Adipocyte (in vitro differentiated cells): ENCODE data around the gene CERCAM.

Experiments used
- DNase-seq: peaks from one replicate; pipeline ENCODE4 v3.0.0-alpha.2; 2015; ENCODE audit warnings: low read depth
- H3K27me3 ChIP-seq: replicated peaks from 2 replicates; pipeline ENCODE4 v1.7.0; 2013; ENCODE audit warnings: mild to moderate bottlenecking, low read length, moderate library complexity; ENCODE audit not compliant: control insufficient read depth, insufficient read depth
- H3K36me3 ChIP-seq: 2 replicates; pipeline ENCODE4 v1.7.0; 2013; ENCODE audit warnings: low read length, mild to moderate bottlenecking, moderate library complexity; ENCODE audit not compliant: control insufficient read depth, insufficient read depth, severe bottlenecking
- H3K4me1 ChIP-seq: 2 replicates; pipeline ENCODE4 v1.7.0; 2013; ENCODE audit warnings: mild to moderate bottlenecking, low read length, moderate library complexity; ENCODE audit not compliant: control insufficient read depth, insufficient read depth
- H3K4me3 ChIP-seq: 2 replicates; pipeline ENCODE4 v1.7.0; 2013; ENCODE audit warnings: mild to moderate bottlenecking, low read length, moderate library complexity
- H3K9ac ChIP-seq: 2 replicates; pipeline ENCODE4 v1.7.0; 2013; ENCODE audit warnings: mild to moderate bottlenecking, low read length, moderate library complexity
- H3K9me3 ChIP-seq: 2 replicates; pipeline ENCODE4 v1.7.0; 2013; ENCODE audit warnings: mild to moderate bottlenecking, low read length, moderate library complexity; ENCODE audit not compliant: control insufficient read depth

Gene CERCAM

DNA sequence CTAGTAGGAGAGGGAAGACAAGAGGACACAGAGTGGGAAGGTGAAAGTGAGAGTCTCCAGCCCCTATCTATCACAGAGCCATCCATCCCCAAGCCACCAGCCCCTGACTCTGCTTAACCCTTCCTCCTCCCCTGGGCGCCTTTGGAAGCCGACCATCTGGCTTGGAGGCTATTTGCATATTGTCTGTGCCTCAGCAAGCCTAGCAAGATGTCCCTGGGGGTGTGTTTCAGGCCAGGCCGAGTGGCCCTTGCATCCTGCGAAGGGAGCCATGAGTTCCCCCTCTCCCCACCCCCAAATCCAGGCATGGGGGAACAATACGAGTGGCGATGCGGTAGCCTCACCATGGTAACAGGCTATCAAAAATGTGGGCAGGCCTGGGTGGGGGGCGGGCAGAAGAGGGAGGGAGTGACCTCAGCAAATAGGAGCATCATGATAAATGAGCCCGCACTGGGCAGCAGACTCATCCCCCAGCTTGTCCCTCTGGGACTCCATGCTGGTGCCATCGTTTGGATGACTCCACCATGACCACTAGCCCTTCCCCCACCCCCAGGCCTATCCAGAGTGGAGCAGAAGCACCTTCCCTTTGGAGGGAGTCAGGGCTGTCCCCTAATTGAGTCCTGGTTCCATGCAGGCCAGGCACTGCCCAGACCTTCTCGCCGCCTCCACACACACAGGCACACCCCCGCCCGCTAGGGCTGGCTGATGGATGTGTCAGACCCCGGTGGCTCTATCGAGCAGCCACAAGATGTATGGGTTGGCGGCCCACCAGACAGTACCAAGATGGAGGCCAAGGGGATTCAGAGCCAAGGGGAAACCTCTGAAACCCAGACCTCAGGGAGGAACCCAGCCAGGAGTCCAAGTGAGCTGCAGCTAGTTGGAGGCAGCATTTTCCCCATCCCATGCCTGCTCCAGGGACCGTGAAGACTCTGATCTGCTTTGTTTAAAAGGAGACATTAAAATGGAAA, 34.9 kb upstream of the CERCAM start:
- H3K27me3 ChIP-seq: no peaks in the 10 kb centered on the region
- H3K9me3 ChIP-seq: no peaks in the 10 kb centered on the region
- no peak overlapping the region for H3K9ac ChIP-seq
- no peak overlapping the region for H3K4me3 ChIP-seq
- H3K4me1 ChIP-seq: no peaks in the 10 kb centered on the region
- no peak for DNase-seq
- H3K36me3 ChIP-seq: peaks cover 60% of the 10 kb centered on the region

DNA sequence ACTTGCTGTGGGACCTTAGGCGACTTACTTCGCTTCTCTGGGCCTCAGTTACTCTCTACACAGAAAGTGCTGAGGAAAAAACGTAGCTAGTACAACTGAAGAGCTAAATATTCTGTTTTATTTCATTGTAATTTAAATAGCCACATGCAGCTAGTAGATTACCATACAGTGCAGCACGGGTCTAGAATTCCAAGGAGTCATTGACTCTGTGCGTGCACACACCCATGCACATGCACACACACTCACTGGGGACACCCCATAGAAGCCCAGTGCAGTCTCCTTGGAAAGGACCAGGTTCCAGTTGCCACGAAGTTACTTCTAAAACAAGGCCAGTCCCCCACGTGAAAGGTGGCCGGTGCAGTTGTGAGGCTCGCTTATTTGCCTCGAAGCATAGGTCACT, 32.5 kb upstream of the CERCAM start:
- no peaks in the 10 kb centered on the region for H3K27me3 ChIP-seq
- DNase-seq: no peak
- H3K9ac ChIP-seq: no peak overlapping the region
- H3K36me3 ChIP-seq: peaks cover 57% of the 10 kb centered on the region
- H3K4me1 ChIP-seq: no peaks in the 10 kb centered on the region
- no peak overlapping the region for H3K4me3 ChIP-seq
- no peaks in the 10 kb centered on the region for H3K9me3 ChIP-seq

DNA sequence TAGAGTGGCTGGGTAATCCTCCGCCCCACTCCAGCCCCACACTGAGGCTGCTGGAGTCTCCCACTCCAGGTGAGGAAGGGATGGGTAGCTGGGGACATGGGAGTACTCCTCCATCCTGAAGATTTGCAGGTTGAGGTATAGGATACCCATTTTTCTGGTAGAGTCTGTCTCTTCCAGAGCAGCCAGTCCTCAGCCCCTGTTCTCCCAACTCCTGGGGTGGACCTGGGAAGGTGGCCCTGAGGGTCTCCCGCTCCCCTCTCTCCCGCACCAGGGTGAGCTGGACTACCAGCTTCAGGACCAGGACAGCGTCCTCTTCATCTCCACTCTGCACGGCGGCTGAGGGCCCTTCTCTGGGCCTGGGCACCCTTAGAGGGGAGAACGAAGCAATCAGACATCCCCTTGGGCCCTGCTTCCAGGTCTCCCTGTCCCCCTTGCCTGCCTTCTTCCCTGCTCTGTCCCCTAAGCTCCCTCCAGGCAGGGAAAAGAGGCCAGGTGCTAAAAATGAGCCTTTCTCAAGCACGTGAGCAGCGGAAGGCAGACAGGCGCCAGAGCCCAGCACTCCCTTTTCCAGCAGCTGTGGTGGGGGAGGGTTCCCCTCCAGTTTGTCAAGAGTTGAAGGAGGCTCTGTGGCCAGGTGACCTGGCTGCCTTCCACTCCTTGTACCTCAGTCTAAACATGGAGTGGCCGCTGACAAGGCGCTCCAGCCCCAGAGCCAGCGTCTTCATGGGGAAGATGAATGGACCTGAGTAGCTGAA, 31.1 kb upstream of the CERCAM start:
- Histone ChIP-seq H3K36me3 (peaks cover 55% of the 10 kb centered on the region), H3K9ac (no peak overlapping the region), H3K9me3 (no peaks in the 10 kb centered on the region), H3K4me3 (no peak overlapping the region), H3K27me3 (no peaks in the 10 kb centered on the region), H3K4me1 (no peaks in the 10 kb centered on the region)
- DNase-seq: no peak

DNA sequence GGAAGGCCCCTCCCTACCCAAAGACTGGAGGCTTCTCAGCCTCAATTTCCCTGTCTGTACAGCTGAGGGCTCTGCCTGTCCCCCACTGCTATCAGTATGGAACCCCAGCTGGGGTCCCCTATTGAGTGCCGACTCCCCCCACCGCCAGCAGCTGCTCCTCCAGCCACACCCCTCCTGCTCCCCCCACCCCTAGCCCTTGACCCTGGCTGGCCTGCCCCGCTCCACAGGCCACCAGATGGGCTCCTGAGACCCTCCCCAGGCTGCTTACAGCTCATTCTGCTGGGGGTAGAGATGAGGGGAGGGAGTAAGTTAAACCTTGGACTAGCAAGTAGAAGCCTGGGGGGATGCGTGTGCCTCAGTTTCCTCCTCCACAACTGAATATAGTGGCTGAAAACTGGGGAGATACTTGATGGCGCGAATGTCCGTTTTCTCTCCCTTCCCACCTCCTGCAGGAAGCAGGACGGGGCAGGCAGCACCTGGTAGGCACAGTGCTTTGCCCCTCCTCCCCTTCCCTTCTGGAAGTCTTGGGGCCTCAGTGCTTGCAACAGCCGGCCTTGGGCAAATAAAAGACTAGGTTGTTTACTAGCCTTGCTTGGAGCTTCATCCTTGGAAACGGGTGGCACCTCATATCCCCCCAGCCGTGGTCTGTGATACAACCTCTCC, 30.4 kb upstream of the CERCAM start:
- no peaks in the 10 kb centered on the region for H3K9me3 ChIP-seq
- no peak for DNase-seq
- H3K9ac ChIP-seq: no peak overlapping the region
- peaks cover 51% of the 10 kb centered on the region for H3K36me3 ChIP-seq
- H3K4me3 ChIP-seq: no peak overlapping the region
- no peaks in the 10 kb centered on the region for H3K27me3 ChIP-seq
- no peaks in the 10 kb centered on the region for H3K4me1 ChIP-seq

DNA sequence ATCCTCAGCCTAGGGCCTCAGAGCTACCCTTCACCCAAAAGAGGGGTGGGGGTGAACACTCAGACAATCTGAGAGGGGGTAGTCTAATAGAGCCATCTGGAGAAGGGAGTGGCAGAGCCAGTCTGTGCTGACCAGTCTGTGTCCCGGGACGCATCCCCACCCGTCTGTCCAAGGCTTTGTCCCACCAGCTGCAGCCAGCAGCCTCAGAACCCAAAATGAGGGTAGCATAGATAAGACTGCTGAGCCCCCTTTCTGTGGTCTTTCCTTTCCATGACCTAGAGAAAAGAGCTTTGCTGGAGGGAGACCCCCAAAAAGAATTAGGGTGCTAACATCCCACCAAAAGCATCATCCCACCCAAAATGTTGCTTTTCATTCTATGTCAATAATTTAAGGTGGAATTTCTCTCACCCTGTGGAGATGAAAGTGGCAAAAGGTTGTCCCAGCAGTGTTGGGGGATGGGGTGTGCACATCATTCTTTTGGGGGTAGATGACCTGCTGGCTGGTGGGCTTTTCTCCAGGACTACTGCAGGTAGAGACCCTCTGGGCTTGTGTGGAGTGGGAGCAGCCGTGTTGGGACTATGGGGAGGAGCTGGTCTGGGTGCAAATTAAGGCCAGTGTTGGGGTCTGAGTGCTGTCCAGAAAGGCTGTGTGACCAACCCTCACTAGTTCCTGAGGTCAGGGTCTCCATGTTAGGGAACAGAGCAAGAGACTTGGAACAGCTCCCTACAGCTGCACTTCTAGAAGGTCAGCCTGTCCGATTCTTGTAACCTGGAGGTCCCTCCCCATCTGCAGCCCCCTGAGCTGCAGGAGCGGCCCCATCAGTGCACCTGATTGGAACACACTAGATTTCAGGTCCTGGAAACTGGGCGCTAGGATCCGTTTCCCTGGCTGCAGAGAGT, 29.6 kb upstream of the CERCAM start:
- Histone ChIP-seq H3K9me3 (no peaks in the 10 kb centered on the region), H3K36me3 (peaks cover 49% of the 10 kb centered on the region), H3K27me3 (no peaks in the 10 kb centered on the region), H3K4me1 (no peaks in the 10 kb centered on the region), H3K4me3 (no peak overlapping the region), H3K9ac (no peak overlapping the region)
- DNase-seq: no peak

DNA sequence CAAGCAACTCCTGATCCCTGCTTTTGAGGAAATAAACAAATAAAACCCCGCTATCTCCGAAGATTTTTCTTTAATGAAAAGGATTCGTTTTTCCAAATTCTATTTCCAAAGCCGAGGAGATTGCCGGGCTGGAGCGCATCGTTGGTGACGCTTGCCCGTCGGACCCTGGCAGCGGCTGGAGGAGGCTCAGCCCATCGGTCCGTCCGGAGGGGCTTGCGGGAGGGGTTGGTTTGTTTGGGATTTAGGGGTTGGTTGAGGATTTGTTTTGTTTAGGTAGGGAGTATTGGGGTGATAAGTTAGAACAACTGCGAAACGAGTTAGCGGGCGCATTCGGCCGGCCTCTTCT, 28.7 kb upstream of the CERCAM start:
- H3K9me3 ChIP-seq: no peaks in the 10 kb centered on the region
- H3K4me1 ChIP-seq: peaks cover 3% of the 10 kb centered on the region
- DNase-seq: no peak
- H3K36me3 ChIP-seq: peaks cover 42% of the 10 kb centered on the region
- no peaks in the 10 kb centered on the region for H3K27me3 ChIP-seq
- H3K4me3 ChIP-seq: no peak overlapping the region
- H3K9ac ChIP-seq: no peak overlapping the region

DNA sequence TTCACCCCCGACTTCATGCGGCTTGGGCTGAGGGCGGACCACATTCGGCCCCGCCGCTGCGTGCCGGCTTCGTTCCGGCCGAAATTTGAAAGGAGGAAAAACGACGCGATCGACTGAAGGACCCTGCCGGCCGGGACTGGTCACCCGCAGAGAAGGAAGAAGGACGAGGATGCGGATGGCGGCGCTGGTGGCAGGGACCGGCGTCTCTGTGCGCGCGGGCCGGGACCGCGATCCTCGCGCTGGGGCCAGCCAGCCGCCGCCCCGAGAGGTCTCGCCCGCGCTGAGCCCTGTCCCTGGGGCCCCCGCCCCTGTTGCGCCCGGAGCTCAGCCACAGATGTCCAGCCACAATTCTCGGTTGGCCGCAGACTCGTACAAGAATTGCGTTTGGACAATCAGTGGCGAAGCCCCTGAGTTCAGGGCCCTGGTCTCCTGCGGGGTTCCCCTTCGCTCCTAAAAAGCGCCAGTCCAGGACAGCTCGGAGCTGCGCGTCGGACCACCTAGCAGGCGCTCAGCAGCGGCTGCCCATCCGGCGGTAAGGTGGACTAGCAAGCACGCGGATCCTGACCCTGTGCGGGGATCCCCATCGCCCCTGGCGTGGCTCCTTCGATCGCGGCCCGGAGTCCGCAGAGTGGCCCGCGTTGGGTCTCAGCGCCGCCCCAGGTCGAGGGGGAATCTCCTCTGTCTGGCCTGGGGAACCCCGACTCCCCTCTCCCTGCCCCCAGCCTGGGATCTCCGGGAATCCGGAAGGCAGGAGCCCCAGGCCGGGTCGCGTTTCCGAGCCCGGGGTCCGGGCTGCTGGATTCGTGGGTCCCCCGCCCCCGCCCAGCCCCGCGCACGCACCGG, 28.1 kb upstream of the CERCAM start:
- peaks cover 40% of the 10 kb centered on the region for H3K36me3 ChIP-seq
- H3K9me3 ChIP-seq: no peaks in the 10 kb centered on the region
- peaks cover 6% of the 10 kb centered on the region for H3K4me1 ChIP-seq
- no peaks in the 10 kb centered on the region for H3K27me3 ChIP-seq
- H3K9ac ChIP-seq: no peak overlapping the region
- no peak for DNase-seq
- H3K4me3 ChIP-seq: no peak overlapping the region

DNA sequence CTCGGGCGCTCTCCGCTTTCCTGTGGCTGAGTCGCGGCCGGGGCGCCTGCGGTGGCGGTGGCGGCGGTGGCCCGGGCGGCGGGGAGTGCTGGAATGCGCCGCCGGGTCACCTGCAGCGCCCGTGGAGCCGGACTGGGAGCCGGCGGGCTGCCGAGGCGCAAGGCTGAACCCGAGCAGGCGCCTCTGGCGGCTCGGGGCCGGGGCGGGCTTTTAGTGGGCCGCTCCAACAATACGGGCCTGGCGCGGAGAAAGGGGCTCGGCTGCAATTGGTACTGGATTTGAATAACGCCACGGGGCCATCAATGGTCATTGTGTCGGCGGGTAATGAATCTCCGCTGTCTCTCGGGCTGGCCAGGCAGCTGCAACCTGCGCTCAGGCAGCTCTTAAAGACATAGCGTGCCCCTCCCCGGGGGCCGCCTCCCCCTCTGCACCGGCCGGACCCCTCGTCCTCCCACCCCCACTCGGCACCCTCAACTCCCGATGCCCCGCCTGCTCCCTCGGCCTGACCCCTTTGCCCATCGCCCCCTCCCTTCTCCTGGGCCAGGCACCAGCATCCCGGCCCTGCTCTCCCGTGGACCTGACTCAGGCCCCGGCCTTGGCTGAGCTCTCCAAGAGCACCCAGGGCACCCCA, 27.4 kb upstream of the CERCAM start:
- Histone ChIP-seq H3K9ac (no peak overlapping the region), H3K4me3 (no peak overlapping the region), H3K36me3 (peaks cover 32% of the 10 kb centered on the region), H3K27me3 (no peaks in the 10 kb centered on the region), H3K4me1 (peaks cover 6% of the 10 kb centered on the region), H3K9me3 (no peaks in the 10 kb centered on the region)
- DNase-seq: no peak

DNA sequence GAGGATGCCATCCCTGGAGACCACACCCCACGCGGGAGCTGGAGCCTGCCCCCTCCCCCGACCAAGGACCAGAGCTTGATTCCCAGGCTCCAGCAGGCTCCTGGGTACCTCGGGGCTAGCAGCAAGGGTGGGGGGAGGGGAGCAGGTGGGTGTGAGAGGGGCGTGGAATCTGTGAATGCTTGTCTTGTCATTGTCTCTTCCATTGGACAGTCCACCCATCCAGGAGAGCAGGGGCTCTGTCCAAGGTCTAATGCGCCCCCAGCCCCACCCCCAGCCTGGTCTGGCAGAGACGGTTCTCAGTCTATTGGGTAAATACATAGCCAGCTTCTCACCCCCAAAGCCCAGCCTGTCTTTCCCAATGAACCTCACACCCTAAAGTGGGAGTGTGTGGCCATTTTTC, 26.7 kb upstream of the CERCAM start:
- Histone ChIP-seq H3K9ac (no peak overlapping the region), H3K4me1 (peaks cover 6% of the 10 kb centered on the region), H3K4me3 (no peak overlapping the region), H3K36me3 (peaks cover 25% of the 10 kb centered on the region), H3K27me3 (no peaks in the 10 kb centered on the region), H3K9me3 (no peaks in the 10 kb centered on the region)
- DNase-seq: no peak
